GM18861 (cell line): Measurements from ENCODE around the gene GOLGA8B.
"Not testable (repeated sequence)": the region's sequence is repeated elsewhere in the genome, so short reads cannot be mapped to it uniquely, and the experiment has no call there.

ENCODE experiments used
- ATAC-seq: cut with Tn5 transposase; IDR thresholded peaks from one replicate; pipeline ENCODE4 v1.9.1; 2021; ENCODE audit not compliant: unreplicated experiment

Gene GOLGA8B

GRCh38 chr15:34567174-34567573 is 16.3 kb downstream of the GOLGA8B start:
- not testable (repeated sequence) for ATAC-seq

DNA sequence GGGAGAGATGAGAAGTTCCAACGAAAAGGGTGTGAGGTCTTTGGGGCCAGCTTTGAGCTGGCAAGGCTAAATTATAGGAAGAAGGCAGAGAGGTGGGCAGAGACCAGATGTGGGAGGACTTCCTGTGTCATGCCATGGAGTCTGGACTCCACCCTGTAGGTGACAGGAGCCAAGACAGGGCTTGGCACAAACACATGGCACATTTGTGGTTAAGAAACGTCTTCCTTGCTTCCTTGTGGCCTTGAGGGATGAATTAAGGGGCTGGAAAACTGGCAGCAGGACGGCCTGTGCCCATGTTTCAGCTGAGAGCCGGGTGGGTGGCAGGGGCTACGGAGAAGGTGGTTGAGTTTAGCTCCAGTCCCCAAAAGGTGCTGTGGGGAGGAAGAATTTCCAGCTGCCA is 18.7 kb downstream of the GOLGA8B start:
- ATAC-seq = not testable (repeated sequence)

DNA sequence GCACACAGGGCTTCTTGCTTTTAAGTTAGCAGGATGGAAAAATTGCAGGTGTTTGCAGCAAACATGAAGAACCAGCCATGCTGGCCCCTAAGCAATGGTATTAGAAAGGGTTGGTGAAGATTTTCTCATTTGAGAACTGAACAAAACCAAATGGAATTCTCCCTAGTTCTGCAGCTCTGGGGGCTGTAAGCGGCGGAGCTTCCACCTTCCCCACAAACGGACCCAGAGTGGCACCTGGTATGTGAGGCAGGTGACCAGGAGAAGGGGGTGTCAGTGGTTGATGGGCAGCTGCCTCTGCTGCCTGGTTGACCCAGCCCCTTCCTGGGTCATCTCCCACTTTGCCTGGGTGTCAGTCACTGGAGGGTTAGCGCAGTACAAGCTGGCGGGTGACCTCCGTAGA is 22.6 kb downstream of the GOLGA8B start:
- ATAC-seq = not testable (repeated sequence)

- ATAC-seq = not testable (repeated sequence)
Measured at GRCh38 chr15:34559764-34560163, 23.7 kb downstream of the GOLGA8B start.

GRCh38 chr15:34555162-34555561 is 28.3 kb downstream of the GOLGA8B start:
- ATAC-seq = not testable (repeated sequence)

GRCh38 chr15:34554716-34555115 is 28.7 kb downstream of the GOLGA8B start:
- ATAC-seq = not testable (repeated sequence)

GRCh38 chr15:34554126-34554525 is 29.3 kb downstream of the GOLGA8B start:
- not testable (repeated sequence) for ATAC-seq

DNA sequence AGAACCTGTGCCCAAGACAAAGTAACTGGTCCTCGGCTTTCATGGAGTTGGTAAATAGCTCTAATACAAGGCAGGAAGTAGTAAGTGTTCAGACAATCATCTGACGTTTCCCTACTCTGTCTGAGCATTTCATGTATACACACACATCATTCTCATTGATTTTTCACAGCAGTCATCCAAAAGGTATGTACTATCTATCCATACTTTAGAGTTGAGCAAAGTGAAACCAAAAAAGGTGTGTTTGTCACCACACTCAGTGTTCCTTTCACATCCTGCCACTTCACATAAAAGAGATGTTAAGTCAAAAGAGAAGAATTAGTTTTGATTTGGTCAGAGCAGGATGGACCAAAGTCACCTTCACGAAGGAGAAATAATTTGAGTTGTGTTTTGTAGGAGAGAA is 33.3 kb downstream of the GOLGA8B start:
- ATAC-seq = not testable (repeated sequence)

GRCh38 chr15:34549381-34549809 is 34.1 kb downstream of the GOLGA8B start:
- ATAC-seq = not testable (repeated sequence)

GRCh38 chr15:34543860-34544649 is 39.4 kb downstream of the GOLGA8B start:
- ATAC-seq = not testable (repeated sequence)

GRCh38 chr15:34535857-34536256 is 47.6 kb downstream of the GOLGA8B start:
- ATAC-seq = not testable (repeated sequence)
